ENCODE results near the gene LDLRAP1.

DNA sequence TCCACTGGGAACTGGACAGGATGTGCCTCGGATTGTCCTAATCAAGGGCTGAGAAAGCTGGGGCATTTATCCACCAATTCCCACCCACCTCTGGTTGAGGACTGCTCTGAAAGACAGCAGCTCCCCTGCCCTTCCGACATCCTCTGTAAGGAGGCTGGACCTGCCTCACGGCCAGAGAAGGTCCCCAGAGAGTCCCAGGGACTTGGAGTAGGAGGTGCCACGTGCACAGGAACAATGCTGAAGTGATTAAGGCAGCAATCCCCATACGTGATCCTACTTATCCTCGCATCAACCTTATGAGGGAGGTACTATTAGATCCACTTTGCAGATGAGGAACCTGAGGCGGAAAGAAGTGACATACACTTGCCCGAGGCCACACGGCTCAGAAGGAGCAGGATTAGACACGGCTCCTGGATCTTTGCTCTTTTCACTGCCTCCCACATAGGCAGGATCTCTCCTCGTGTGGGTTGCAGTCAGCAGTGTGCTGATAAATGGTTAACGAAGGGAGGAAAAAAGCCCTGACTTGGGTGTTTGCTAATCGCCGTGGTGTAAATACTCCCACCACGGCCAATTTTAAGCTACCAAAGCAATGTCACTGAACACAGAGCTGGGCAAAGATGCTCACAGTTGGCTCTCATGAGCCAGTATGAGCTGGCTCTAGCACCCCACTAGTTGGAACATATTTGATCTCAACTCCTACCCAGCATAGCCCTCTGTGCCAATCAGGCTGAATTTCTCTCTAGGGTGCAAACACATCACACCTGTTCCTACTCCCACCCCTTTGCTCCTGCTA is 18.6 kb upstream of the LDLRAP1 start:
- TF ChIP-seq, protein P1, sequence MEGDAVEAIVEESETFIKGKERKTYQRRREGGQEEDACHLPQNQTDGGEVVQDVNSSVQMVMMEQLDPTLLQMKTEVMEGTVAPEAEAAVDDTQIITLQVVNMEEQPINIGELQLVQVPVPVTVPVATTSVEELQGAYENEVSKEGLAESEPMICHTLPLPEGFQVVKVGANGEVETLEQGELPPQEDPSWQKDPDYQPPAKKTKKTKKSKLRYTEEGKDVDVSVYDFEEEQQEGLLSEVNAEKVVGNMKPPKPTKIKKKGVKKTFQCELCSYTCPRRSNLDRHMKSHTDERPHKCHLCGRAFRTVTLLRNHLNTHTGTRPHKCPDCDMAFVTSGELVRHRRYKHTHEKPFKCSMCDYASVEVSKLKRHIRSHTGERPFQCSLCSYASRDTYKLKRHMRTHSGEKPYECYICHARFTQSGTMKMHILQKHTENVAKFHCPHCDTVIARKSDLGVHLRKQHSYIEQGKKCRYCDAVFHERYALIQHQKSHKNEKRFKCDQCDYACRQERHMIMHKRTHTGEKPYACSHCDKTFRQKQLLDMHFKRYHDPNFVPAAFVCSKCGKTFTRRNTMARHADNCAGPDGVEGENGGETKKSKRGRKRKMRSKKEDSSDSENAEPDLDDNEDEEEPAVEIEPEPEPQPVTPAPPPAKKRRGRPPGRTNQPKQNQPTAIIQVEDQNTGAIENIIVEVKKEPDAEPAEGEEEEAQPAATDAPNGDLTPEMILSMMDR (IDR thresholded peaks at IDR 0.05): no peak
- no peak for TF ChIP-seq POLR2A (IDR thresholded peaks at IDR 0.05)

All from thyroid gland (tissue), 4 donors.